HL-60/S4 treated with retinoic acid at 250 ng/mL for 4 days and 3 days (cell line): ENCODE results near the gene CHKA.

Experiments
- in situ Hi-C: fragments of 300-500 bp; cut with MboI; formaldehyde crosslinking; loops from 2 replicates; pipeline ENCODE4 v1.7.0; 2022; ENCODE audit warnings: low sequenced_read_pairs

The CHKA gene

DNA sequence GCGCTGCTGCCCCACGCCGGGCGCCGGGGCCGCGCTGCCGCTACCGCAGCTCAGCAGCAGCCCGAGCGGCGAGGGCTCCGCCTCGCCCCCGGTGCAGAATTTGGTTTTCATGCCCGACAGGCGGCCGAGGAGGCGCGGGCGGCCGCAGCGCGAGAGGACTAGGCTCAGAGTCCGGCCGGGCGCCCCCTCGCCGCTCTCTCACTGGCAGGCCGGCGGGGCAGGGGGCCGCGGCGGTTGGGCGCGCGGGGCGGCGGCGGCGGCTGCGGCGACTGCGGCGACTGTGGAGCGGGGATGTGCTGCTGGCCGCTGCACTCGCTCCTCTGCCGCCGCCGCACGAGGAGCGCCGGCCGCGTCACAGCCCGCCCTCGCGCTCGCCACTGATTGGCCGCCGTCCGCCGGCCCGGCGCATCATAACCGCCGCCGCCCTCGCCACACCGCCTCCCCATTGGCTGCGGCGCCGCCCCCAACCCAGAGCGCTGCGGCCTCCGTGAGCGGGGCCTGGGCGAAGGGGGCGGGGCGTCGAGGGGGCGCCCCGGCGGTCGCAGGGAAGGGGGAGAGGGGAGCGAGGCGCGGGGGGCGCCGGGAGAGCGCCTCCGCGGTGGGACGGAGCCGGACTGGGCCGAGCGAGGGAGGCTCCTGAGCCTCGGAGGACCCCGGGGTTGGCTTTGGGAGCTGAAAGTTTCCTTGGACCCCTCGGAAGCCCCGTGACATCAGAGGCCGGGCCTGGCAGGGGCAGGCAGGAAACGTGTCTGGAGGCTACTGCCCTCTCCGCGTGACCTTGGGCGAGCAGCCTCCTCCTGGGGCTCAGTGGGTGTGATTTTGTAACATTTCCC, at the start of gene CHKA:
CHKA (minus strand) TSS at position 322 of the 833 bp plus-strand sequence; CDS start at position 111, 211 bp downstream.
- in situ Hi-C loops: no loop called here

DNA sequence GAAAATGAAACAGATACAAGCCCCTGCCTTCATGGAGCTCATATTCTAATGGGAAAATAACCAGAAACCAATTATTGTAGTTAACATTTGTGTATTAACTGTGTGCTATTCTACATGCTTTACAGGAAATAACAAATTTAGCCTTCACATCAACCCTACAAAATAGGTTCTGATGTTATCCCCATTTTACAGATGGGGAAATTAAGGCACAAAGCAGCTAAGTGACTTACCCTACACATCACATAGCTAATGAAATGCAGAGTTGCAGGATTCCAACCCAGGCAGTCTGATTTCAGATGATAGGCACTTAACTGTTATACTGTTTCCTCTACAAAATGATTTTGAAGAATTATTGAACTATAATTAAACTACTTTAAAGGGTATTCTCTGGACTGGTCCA, 48.3 kb upstream of the CHKA start:
- in situ Hi-C loops: no loop called here

DNA sequence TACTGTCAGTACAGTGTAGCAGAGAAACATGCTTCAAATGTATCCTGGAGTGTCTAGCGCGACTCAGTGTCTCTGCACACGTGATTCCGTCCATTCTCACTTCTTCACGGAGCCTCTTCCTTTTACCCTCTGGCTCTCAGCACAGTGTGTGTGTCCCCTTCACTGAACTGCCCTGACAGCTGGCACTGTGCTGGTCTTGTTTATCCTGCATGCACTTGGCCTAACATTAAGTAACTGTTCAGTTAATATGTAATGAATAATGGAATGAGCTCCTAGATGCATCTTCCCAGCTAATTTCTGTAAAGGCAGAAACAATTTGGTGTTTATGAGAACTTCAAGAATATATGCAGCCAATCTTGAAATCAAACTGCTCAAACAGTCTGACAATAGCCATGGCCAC, 47.5 kb upstream of the CHKA start:
- in situ Hi-C loops: no loop called here

DNA sequence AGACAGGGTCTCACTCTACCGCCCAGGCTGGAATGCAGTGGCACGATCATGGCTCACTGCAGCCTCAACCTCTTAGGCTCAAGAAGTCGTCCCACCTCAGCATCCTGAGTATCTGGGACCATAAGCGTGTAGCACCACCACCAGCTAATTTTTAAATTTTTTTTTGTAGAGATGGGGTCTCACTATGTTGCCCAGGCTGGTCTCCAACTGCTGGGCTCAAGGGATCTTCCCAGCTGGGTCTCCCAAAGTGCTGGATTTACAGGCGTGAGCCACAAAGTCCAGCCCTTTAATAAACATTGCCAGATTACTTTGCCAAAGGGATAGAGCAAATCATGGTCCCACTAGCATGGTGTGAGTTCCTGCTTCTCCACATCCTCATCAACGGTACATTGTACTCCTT, 46.3 kb upstream of the CHKA start:
- in situ Hi-C loops: no loop called here

DNA sequence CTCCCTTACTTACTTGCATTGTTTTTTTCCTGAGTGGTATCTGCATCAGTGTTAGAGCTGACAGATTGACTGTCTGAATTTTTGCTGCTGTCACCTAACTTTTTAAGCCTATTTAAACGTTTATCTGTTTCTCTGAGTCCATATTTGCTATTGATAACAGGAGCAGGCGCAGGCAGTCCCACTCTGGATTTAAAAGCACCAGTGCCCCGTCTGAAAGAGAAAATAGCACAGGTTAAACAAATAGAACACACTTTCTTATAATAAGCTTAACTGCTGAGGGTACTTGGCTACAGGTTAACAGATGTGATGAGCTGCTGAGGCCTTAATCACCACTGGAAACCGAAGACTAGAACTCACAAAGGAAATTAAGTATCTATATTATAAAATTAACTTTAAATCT, 45.8 kb upstream of the CHKA start:
- in situ Hi-C loops: no loop called here

DNA sequence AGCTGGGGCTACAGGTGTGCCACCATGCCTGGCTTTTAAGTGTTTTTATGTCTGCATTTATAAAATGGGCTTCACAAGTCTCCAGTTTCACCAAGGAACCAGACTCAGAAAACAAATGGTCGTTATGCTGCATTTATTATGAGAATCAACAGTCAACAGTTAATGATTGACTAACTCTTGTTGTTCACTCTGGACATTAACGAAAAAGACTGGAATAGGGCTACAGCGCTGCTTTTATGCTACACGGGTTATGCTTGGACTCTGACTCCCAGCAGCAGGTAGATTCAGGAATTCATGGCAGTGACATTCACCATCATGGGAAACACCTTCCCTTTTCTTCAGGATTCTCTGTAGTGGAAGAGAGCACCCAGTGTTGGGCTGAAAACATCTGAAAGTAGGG, 44.4 kb upstream of the CHKA start:
- in situ Hi-C loops: no loop called here

DNA sequence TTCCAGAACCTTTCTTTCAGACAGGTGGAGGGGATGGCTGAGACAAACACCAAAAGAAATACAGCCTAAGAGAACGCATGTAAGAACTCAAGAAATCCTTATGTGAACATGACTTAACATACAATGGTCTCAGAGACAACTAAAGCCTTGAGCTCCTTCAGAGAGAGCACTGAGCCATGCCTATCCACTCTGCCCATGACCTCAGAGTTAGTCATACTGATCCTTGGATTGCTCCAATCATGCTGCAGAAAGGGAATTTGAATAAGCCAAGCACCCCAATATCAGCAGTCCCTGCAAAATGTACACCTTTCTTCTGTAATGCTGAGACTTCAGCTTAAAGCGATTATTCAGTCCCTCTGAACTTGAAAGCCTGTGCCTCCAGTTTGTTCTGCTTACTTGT, 43.2 kb upstream of the CHKA start:
- in situ Hi-C loops: no loop called here

DNA sequence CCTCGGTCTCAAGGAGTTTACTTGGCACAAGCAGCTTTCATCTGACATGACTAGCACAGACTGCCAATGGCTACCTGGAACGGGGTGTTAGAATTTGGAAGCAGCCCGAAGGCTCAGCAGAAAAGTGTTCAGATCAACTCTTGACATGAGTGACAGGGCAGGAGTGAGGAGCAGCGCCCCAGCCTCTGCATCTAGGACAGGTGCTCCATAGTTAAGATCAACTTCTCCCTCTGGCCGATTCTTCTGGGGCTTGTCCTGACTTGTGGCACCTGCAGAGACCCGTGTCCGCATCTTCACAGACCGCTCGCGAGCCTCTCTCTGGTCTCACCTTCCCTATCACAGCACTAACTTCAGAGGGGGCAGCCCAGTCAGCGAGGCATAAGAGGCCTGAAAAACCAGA, 42.5 kb upstream of the CHKA start:
- in situ Hi-C loops: no loop called here

DNA sequence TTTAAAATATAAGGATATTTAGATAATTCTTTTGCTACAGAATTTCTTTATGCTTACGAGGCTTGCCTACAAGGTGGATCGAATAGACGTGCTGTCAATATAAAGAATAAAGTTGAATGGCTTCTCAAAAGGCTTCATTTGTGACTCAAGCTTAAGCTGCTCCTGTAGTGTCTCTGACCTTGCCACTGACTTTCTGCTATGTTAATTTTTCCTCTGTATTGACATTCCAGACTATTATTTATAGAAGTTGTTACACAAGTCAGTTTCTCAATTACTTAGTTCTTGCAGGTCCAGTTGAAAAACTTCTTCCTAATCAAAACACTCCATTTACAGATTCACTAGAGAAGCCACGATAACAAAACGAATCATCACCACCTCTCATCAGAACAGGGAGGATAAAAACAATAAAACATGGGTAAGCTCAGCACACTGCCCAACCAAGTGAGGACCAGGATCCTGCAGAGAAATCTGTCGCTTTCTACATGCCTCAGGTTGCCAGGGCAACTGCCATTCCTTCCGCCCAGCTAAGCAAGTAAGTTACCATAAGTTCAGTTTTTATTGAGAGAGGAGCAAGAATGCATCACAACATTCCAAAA, 39.0 kb upstream of the CHKA start:
- in situ Hi-C loops: no loop called here

DNA sequence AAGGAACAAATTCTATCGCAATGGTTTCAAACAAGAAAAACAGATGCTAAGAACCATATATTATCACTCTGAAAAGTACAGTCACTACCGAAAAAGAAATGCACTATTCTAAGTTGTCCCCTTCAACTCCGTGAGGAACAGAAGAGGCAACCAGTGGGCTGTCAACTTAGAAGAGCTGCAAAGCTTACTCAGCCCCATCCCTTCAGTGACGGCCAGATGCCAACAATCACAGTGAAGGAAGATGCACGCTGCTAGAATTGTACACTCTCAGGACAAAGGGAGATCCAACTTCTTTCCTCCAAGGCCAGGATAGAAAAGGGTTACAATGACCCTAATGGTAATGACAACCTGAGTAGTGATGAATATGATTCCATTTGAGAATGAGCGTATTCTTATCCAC, 38.5 kb upstream of the CHKA start:
- in situ Hi-C loops: no loop called here

DNA sequence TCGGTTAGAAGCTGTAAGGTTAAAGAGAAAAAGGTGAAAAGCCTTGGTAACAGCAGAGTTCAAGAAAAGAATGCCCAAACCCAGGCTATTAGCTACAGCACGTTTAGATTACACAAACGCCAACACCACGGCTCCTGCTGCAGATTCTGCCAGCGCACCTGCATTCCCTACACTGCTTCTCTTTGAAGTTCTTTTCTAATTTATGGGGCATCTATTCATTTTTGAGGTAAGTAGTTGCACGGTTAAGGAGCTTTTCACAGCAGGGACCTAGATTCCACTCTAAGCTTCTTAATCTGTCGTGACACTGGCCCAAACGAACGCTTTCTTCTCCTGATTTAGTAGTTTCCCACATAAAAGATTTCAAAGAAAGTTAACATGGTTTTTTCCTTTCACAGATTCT, 38.0 kb upstream of the CHKA start:
- in situ Hi-C loops: no loop called here

DNA sequence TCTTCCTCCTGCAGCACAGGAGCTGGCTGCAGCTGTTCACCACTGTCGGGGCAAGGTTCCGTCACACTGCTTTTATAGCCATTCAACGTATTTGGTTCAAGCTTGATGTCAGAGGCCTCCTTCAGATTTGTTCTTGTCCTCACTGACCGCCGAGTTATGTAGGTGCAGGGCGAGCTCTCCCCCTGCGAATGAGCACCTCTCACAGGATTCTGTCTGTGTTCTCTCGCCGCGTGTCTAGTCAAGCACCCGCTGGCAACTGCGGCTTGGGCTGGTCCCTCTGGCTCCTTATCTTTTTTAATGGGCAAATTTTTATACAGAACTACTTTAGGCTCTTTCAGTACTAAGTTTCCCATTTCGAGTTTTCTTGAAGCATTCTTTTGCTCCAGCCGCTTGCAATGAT, 37.4 kb upstream of the CHKA start:
- in situ Hi-C loops: no loop called here

DNA sequence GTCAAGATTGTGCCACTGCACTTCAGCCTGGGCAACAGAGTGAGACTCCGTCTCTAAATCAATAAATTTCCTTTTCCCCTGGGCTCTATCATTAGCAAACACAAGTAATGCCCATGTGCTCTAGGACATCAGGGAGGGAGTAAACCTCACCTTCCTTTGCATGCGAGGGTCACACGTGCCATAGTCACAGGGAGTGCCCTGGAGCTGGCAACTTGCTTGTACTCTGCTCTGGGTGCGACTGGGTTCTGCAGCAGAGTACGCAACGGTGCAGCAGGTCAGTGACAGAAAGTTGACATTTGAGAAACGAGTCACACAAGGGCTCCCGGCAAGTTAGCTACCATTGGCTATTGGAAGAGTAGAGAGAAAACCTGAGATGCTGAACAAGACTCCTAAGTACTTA, 32.6 kb upstream of the CHKA start:
- in situ Hi-C loops: no loop called here

DNA sequence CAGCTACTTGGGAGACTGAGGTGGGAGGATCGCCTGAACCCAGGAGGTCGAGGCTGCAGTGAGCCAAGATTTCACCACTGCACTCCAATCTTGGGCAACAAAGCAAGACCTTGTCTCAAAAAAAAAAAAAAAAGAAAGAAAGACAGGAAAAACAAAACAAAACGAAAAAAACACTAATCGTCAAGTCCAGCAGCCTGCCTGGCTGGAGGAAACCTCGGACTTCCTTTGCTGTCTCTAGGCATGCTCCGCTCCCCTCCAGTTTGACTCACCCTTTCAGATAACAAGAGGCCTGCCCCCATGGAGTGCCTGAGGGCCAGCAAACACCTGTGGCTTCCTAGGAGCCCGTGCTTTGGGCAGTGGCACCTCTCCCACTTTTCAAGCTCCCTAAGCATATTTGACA, 28.8 kb upstream of the CHKA start:
- in situ Hi-C loops: no loop called here

DNA sequence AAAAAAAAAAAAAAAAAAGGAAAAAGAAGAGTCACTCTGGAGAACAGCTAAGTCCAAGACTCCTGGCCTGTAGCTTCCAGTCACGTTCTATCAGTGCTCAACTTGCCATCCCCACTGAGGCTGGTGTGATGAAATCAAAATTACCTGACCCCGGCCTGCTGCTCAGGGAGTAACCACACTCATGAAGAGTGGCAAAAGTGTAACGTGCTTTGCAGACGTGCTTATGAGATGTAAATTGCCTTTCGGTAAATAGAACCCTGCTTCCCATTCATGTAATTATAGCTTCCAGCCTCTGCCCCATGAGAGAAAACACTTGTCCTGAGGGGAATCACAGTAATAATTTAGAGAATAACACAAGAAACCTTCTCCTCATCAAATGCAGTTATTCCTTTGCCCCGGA, 28.2 kb upstream of the CHKA start:
- in situ Hi-C loops: no loop called here

DNA sequence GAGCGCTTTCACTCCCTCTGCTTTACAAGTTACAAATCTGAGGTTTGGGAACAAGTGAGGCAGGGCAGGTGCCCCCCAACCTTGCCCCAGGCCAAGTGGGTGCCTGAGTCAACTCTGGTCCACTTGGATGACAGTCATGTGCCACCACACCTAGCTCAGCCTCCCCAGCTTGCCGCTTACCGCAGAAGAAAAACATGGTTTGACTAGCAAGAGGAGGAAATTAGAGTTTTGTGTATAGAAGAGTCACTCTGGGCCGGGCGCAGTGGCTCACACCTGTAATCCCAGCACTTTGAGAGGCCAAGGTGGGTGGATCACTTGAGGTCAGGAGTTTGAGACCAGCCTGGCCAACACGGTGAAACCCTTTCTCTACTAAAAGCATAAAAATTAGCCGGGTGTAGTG, 27.7 kb upstream of the CHKA start:
- in situ Hi-C loops: no loop called here

DNA sequence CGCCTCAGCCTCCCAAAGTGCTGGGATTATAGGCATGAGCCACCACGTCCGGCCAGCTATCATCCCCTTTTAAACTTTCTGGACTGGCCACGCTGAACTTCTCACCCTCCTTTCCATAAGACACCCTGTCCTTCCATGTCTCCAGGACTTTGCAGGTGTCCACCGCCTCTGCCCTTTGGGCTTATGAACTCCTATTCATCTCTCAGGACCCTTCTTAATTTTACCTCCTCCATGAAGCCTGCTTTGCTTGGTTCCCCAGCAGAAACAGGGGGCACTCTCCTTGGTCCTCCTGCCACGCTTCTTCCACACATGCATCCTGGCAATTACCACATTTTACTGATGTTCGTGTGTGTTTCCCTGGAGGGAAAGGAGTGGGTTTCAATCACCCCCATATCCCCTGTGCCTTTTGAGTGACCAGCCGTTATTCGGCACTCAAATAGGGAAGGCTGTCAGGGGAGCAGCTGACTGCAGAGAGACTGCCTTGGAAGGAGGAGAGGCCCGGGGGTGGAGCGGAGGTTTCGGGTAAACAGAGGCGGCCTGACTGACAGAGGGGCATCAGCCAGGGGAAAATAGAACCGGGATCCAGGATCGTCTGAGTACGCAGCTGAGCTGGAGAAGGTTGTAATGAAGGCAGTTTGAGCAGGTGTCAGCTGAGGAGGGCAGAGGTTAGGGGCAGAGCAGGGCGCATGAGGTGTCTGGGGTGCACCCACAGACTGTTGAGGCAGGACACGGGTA, 27.1 kb upstream of the CHKA start:
- in situ Hi-C loops: no loop called here

DNA sequence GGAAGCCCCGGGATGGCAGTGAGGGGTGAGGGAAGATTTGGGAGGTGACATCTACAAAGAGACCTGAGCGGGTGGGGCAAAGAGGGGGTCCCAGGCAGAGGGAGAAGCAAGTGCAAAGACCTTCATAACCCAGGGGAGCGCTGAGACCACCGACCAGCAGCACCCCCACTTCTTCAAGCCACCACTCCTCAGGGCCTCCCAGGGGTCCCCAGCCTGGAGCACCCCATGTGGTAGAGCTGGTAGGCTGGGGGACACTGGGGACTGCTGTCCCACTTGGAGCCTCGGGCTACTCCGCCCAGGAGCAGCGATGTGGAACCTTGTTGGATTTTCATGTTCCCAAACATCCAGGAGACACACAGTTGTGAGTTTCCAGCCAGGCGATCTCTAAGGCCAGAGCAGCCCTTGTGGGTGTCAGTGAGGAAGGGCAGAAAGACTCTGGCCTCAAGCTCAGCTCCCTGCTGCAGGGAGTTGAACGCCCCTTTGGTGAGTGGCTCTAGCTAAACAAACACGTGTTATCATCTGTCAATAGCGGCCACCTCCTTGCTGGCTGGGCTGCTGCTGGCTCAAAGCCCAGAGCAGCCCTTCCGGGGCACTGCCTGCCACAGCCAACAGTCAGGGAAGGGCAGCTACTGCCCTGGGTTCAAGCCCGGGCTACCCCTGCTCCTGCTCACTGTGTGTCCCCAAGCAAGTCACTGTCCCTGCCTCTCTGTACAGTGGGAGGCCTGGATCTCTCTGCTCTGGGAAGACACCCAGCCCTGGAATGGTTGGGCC, 25.7 kb upstream of the CHKA start:
- in situ Hi-C loops: no loop called here

DNA sequence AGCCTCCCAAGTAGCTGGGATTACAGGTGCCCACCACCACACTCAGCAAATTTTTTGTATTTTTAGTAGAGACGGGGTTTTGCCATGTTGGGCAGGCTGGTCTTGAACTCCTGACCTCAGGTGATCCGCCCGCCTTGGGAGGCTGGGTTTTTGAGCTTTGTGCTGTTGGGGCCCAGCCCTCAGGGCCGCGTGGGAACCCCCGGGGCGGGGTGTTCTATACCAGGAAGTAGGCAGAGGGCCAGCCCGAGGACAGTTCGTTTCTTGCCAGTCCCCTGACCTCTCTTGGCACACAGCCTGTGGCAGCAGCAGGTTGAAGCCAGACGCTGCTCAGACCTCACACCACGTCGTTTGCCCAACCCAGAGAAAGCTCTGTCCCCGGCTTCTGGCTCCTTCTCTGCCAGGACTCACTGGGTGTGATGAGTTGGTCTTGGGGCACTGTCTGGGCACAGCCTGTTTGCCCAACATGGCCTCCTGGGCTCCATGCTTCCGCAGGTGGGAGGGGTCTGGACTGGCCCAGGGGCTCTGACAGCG, 24.9 kb upstream of the CHKA start:
- in situ Hi-C loops: no loop called here

DNA sequence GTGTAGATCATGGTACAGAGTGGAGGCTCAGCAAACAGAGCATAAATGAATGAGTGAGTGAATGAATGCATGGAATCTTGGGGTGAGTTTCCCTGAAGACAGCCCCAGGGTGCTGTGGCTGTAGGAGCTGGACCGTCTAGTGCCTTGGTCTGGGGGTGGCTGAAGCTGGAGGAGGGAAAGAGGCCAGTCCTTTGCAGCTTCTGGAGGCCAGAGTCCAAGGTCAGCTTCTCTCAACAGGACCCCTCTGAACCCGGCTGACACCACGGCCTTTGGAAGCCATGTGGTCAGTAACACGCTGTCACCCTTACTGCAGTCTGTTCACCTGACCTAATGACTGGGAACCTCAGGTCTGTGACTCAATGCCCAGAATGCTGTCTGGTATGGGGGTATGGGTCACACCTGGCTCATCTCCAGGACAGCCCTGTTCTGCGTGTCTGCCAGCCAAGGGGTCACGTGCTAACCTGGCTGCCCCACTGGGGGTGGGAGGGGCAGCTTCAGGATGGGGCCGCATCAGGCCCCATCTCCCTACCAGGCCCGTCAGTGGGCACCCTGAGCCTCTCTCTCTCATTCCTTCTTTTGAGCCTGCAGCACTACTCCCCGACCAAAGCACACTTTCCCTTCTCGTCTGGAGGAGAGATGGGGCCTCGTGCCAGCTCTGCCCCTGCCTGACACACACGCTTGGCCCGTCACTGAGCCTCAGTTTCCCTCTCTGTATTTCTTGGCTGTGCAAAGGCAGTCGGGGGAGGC, 24.1 kb upstream of the CHKA start:
- in situ Hi-C loops: no loop called here
